ENCODE measurements around the gene ZIC4. TPM values are rescaled to one million over a fixed set of nuclear protein-coding genes. Genes with fewer than 3 reads are reported as not detected.

Gene ZIC4
- total RNA-seq, 1 donor from 2014 or later = not detected

GRCh38 chr3:147418808-147419701, 12.7 kb upstream of the ZIC4 start:
- intact Hi-C loops (cut with DNase I) = no loop called here
- peak; percentile 66 for DNase-seq (ENCODE audit: low spot score)

- no peak for DNase-seq (ENCODE audit: low spot score)
- intact Hi-C loops (cut with DNase I) = no loop called here
Observed at GRCh38 chr3:147418371-147418781, 12.0 kb upstream of the ZIC4 start.

GRCh38 chr3:147417551-147418295, 11.4 kb upstream of the ZIC4 start:
- no peak for DNase-seq (ENCODE audit: low spot score)
- intact Hi-C loops (cut with DNase I) = no loop called here

GRCh38 chr3:147416931-147417330, 10.6 kb upstream of the ZIC4 start:
- intact Hi-C loops (cut with DNase I) = no loop called here
- no peak for DNase-seq (ENCODE audit: low spot score)

GRCh38 chr3:147415874-147416273, 9.5 kb upstream of the ZIC4 start:
- intact Hi-C loops (cut with DNase I) = no loop called here

GRCh38 chr3:147415286-147415685, 8.9 kb upstream of the ZIC4 start:
- intact Hi-C loops (cut with DNase I) = no loop called here
- DNase-seq (ENCODE audit: low spot score) = no peak

More at GRCh38 chr3:147415874-147416273, 9.5 kb upstream of the ZIC4 start:
- no peak for DNase-seq (ENCODE audit: low spot score)

- intact Hi-C loops (cut with DNase I) = no loop called here
- no peak for DNase-seq (ENCODE audit: low spot score)
Observed at GRCh38 chr3:147414390-147415138, 8.2 kb upstream of the ZIC4 start.

GRCh38 chr3:147413686-147414389, 7.5 kb upstream of the ZIC4 start:
- no peak for DNase-seq (ENCODE audit: low spot score)
- intact Hi-C loops (cut with DNase I) = no loop called here

- intact Hi-C loops (cut with DNase I) = no loop called here
- DNase-seq (ENCODE audit: low spot score) = no peak
Observed at GRCh38 chr3:147412917-147413685, 6.8 kb upstream of the ZIC4 start.

- intact Hi-C loops (cut with DNase I) = no loop called here
Observed at GRCh38 chr3:147412261-147412916, 6.0 kb upstream of the ZIC4 start.

GRCh38 chr3:147411815-147412241, 5.5 kb upstream of the ZIC4 start:
- no peak for DNase-seq (ENCODE audit: low spot score)
- intact Hi-C loops (cut with DNase I) = no loop called here

More at GRCh38 chr3:147412261-147412916, 6.0 kb upstream of the ZIC4 start:
- no peak for DNase-seq (ENCODE audit: low spot score)

GRCh38 chr3:147411238-147411814, 5.0 kb upstream of the ZIC4 start:
- intact Hi-C loops (cut with DNase I) = no loop called here

GRCh38 chr3:147410526-147411237, 4.3 kb upstream of the ZIC4 start:
- no peak for DNase-seq (ENCODE audit: low spot score)
- intact Hi-C loops (cut with DNase I) = no loop called here

More at GRCh38 chr3:147411238-147411814, 5.0 kb upstream of the ZIC4 start:
- no peak for DNase-seq (ENCODE audit: low spot score)

GRCh38 chr3:147410116-147410525, 3.8 kb upstream of the ZIC4 start:
- intact Hi-C loops (cut with DNase I) = no loop called here
- no peak for DNase-seq (ENCODE audit: low spot score)

- intact Hi-C loops (cut with DNase I) = no loop called here
- no peak for DNase-seq (ENCODE audit: low spot score)
Observed at GRCh38 chr3:147409143-147410115, 3.1 kb upstream of the ZIC4 start, which contains the start of gene ZIC1. TSS of gene ZIC1 (plus strand) at chr3:147409365. CDS start at chr3:147410113, 748 bp downstream.

Measured in cardiac septum (tissue), 1 donor.